ENCODE results near the gene TYRP1. TPM values are rescaled to one million over a fixed set of nuclear protein-coding genes. Genes with fewer than 3 reads are reported as not detected.
A peak's percentile ranks its signal among the peaks of the same experiment; 100 is the strongest.

The TYRP1 gene
- total RNA-seq, 1 donor from 2014 or later: not detected

DNA sequence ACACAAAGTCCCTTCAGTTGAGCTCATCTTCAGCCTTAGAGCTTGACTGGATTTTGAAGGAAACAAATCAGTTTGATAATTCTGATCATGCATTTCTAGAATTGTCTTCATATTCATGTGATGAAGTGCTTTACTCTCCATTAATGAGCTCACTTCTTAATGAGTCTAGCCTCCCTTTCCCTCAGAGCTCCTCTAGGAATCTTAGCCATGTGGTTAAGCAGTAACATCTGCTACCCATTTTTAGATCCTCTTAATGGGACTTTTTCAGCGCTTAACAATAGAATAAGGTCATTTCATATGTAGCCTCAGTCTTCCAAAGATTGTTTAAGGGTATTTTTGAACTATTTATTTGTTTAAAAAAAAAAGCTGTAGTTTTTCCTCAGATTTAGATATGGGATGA is 44.7 kb downstream of the TYRP1 start:
- ATAC-seq: no peak

DNA sequence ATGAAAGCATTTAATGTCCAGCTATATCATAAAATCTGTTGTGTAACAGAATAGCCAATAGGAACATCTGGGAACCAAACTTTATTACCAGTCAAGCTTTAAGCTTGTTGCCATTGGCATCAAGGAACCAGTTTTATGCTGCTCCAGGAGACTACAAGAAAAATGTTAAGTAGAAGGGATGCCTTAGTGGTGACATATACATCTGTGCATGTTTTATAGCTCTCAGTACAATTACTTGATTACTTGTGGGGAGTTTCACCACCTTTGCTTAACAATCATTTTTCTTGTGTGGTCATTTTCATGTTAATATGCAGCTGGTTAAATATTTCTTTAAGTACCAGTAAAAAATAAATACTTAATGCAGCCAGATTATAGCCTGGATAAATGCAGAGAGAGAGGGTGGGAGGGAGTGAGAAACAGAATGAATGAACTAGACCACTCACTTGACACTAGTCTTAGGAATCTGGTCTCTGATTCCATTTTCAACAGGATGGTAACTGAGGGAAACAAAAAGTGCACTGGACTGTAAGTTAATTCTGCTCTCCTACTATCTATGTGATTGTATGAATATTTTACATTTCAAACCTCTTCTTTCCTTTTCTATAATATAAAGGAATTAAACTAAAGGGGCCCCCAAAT is 45.9 kb downstream of the TYRP1 start:
- no peak for ATAC-seq

DNA sequence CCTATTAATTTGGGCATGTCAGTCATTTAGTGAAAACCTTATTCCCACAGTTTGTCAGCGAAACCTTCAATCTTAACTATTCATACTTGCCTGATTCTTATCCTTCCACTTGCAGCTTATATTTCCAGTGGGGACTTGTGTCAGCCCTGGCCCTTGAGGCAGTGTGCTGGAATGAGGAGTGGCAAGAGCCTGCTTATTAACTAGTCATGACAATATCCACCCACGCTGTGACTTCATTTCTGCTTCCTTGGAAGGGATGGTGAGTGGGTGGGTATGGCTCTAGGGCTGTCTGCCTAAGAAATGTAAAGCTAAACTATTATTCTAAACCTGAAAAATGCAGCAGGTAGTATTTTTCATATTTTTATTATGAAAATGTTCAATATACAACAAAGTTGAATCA is 47.7 kb downstream of the TYRP1 start:
- ATAC-seq: peak; percentile 96

DNA sequence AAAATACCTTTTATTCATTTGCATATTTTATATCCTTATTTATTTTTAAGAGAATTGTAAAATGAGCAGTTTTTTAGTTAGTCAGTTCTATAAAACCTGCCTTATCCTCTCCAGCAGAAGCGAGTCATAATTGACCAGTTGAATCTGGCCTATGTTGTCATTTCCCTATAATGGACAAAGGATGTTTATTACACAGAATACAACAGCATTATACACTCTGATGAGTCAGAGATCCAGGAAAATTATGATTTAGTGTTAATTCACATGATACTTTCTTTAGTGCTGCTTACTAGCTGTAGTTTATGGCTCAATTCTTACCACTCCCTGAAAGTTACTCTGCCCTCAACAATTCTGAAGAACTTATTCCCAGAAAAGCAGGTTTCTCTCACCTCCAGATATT is 54.8 kb downstream of the TYRP1 start:
- ATAC-seq: peak; percentile 90

DNA sequence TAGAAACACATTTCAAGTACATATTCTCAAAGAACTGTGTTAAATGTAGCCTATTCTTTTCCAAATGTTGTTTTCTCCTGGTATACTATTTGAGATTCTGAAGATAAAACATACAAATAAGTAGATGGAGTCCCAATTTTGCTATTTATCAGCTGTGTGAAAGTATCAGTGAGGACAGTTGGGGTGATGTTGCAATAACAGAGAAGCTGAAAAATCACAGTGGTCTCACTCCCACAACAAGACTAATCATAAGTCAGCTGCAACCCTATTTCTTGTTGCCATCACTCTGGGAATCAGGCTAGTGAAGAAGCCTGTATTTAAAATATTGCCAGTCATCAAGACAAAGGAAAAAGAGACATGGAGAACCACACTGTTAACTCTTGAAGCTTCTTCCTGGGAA is 55.8 kb downstream of the TYRP1 start:
- ATAC-seq: no peak

DNA sequence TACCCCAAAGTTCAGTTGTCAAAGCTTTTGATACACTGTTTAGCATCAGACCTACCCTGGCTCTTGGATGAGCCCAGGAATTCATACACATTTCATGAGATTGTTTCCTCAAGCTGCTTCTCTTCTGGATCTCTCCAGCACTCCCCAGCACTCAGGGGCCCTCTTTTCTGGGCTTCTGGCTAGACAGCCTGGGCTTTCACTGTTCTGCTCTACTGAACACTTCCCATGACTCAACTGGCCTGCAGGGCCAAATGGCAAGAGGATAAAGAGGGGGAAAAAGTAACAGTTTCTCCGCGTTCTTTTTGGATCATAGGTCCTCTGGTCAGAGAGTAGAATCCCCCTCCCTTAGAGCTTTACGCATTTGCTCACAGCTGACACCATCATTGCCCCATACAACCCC is 60.7 kb downstream of the TYRP1 start:
- no peak for ATAC-seq

DNA sequence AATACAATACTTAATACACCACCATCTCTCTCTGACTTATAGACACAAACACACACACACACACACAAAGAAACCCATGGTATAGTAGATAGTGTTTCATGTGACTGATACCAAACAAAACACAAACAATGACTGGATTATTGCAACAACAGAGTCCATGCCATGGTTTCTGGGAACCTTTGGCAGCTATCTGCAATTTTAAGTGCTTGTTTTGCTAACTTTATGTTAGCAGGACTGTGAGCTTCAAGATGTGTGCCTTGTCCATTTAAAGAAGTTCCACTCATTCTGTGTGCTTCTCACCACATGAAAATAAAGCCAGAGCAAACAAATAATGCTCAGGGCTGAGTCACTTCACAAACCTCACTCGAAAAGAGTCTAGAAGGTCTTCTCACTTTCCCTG is 66.6 kb downstream of the TYRP1 start:
- no peak for ATAC-seq

Other genes starting within 250 kb of the TYRP1 start
- 2.6 TPM for gene LURAP1L, start 81.6 kb downstream of the TYRP1 start, total RNA-seq